Naive B cell (primary cell): ENCODE data around the gene ZBTB42. TPM values are rescaled to one million over a fixed set of nuclear protein-coding genes. Genes with fewer than 3 reads are reported as not detected.

Experiments
- ATAC-seq, 2 donors: fragments of 150-1000 bp; cut with Tn5 transposase; 2 replicates each; pipeline ENCODE4 v1.10.0; 2021; ENCODE audit warnings: low read depth in 2 of 2, mild to moderate bottlenecking in 2 of 2, moderate library complexity in 2 of 2
- DNase-seq: peaks from one replicate; pipeline ENCODE4 v3.0.0; 2022
- H3K27ac Mint-ChIP-seq, 6 donors: one replicate each; pipeline ENCODE4 v1.8.0; 2020 to 2022; ENCODE audit warnings: mild to moderate bottlenecking in 6 of 6, mixed read lengths in 6 of 6, moderate library complexity in 5 of 6, inconsistent platforms in 2 of 6
- H3K27me3 Mint-ChIP-seq, 3 donors: one replicate each; pipeline ENCODE4 v1.8.0; 2021 to 2022; ENCODE audit warnings: mixed read lengths in 3 of 3, mild to moderate bottlenecking in 1 of 3
- H3K36me3 Mint-ChIP-seq, 2 donors: one replicate each; pipeline ENCODE4 v1.8.0; 2020 to 2022; ENCODE audit warnings: mixed read lengths in 2 of 2, inconsistent platforms in 1 of 2, mild to moderate bottlenecking in 1 of 2
- H3K4me1 Mint-ChIP-seq, 3 donors: one replicate each; pipeline ENCODE4 v1.8.0; 2020 to 2022; ENCODE audit warnings: mixed read lengths in 3 of 3, inconsistent platforms in 1 of 3, mild to moderate bottlenecking in 1 of 3, moderate library complexity in 1 of 3
- H3K4me3 Mint-ChIP-seq, 8 donors: one replicate each; pipeline ENCODE4 v1.8.0; 2020 to 2022; ENCODE audit warnings: mild to moderate bottlenecking in 8 of 8, mixed read lengths in 8 of 8, moderate library complexity in 8 of 8, inconsistent platforms in 2 of 8
- H3K9me3 Mint-ChIP-seq, 7 donors: one replicate each; pipeline ENCODE4 v1.8.0; 2020 to 2022; ENCODE audit warnings: mixed read lengths in 7 of 7, mild to moderate bottlenecking in 5 of 7, inconsistent platforms in 2 of 7, moderate library complexity in 1 of 7
- polyA plus RNA-seq, 6 donors: library from polyadenylated mRNA; unstranded; fragments of 300-500 nt; fragmentation: Illumina TruSeq; gene quantifications; one replicate each; pipeline ENCODE4 v1.2.3, GENCODE V29; 2021; ENCODE audit warnings: low read depth in 6 of 6

ZBTB42 gene
- polyA plus RNA-seq, 6 donors from 2014 or later, result 0.84 to 1.9 (median 1.2) TPM

DNA sequence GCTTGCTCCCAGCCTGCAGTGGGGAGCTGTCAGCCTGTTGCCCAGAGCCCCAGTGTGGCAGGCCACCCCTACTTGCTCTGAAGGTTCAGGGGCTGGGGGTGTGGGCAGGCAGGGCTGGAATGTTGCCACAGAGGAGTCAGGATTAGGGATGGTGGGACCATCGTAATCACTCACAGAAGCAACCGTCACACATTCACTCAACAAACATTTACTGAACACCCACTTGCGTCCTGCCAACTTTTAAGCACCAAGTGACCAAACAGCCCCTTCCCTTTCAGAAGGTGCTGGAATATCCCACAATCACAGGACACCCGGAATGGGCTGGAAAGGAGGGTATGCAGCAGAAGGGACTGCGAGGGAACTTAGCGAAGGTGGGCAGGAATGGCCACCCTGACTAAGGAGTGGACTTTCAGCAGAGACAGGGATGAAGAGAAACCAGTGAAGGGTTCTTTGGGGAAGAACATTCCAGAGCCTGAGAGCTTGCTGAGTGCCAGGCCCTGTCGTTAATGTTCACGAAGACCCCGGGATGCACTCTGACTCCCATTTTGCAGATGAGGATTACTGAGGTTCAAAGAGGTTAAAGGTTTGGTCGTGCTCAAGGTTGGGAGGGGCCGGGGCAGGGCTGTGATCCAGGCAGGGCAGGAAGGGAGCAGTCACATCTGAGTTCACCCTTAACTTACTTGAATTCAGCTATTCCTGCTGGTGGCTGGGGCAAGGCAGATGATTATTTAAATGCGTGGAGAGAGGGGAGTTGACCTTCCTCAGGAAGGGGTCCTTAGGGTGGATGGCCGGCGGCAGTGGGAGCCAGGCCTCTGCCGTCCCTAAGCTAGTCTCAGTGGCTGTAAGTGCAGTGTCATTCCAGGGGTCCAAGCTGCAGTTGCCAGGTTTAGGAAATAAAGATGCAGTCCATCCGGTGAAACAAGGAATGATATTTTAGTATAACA, 2.3 kb upstream of the ZBTB42 start:
- Mint-ChIP-seq H3K4me3 (peak overlapping the region; percentile 65 to 90 (median 76)), H3K4me1 (peaks cover 44 to 58% (median 49%) of the 10 kb centered on the region in 3 donors), H3K27me3 (no peaks in the 10 kb centered on the region), H3K36me3 (no peaks in the 10 kb centered on the region), H3K27ac (peak overlapping the region in 5 of 6 donors; percentile 61 to 94 (median 76)), H3K9me3 (no peaks in the 10 kb centered on the region)
- no peak for ATAC-seq
- DNase-seq, result no peak

DNA sequence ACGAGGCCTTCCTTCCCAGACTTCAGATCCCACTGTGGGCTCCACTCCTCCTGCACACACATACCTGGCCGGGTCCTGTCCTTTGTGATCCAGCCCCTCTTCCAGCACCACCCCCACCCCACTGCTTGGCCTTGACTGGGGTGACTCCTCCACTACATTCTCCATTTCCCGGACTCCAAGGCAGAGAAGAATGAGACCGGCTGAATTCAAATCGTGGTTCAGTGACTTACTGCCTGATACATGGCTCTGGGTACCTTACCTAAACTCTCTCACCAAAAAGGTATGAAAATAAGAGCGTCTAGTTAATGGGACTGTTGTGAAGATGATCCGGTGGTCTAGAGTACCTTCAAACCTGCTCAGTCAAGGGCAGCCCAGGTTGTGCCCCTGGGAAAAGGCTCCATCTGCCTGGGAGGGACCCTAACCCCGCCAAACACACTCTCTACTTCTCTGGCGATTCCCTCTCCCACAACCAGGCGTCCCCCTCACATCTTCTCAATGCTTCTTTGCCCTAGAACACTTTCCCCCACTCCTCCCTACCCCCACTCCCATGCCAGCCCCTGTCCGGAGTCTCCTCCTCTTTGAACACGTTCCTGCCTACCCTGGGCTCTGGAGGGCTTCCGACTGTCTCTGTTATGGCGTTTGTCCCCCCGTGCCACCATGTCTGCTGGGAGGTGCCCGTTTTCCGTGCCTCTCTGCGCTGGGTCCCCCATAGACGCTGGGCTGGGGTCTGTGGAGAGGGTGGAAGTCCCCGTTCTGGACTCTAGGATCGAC, 1.5 kb upstream of the ZBTB42 start:
- no peak for DNase-seq
- Mint-ChIP-seq H3K4me3 (peak overlapping the region; percentile 65 to 90 (median 80)), H3K4me1 (peaks cover 42 to 54% (median 46%) of the 10 kb centered on the region in 3 donors), H3K27ac (peak overlapping the region; percentile 4 to 94 (median 72)), H3K27me3 (no peaks in the 10 kb centered on the region), H3K36me3 (no peaks in the 10 kb centered on the region), H3K9me3 (no peaks in the 10 kb centered on the region)
- no peak for ATAC-seq

DNA sequence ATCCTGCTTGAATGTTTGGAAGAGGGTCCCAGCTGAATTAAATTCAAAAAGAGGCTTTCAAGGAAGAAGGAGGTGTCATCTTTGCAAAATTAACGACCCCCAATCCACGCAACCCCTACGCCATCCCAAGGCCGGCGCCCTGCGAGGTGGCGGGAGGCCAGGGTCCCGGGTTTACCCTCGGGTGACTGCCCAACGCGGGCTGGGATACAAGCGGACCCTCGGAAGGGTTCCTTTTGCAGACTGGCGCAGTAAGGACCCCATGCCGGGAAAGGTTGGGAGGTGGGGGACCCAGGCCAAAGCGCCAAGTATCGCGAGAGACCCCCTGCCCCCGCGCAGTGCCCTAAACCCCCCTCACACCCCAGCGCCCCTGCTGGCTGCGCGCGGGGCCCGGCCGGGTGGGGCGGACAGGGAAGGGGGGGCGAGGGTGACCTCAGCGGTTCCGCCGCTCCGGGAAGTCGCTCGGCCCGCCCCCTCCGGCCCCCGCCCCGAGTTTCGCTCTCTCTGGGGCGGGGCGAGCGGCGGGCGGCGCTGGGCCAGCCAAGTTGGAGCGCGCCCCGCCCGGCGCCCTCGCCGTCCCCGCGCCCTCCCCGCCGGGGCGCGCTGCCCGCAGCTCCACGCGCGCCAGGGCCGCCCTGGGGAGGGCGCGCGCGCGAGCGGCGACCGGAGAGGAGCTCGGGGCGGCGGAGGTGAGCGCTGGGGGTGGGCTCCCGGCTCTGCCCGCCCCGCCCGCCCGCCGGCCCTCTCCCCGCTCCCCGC, 708 bp upstream of the ZBTB42 start:
- Mint-ChIP-seq H3K4me3 (peak overlapping the region; percentile 65 to 90 (median 88)), H3K36me3 (no peaks in the 10 kb centered on the region), H3K9me3 (no peaks in the 10 kb centered on the region), H3K27ac (peak overlapping the region in 5 of 6 donors; percentile 60 to 94 (median 68)), H3K27me3 (no peaks in the 10 kb centered on the region), H3K4me1 (peaks cover 42 to 53% (median 46%) of the 10 kb centered on the region in 3 donors)
- ATAC-seq (peak; percentile 68 to 70), DNase-seq (peak; percentile 77)

DNA sequence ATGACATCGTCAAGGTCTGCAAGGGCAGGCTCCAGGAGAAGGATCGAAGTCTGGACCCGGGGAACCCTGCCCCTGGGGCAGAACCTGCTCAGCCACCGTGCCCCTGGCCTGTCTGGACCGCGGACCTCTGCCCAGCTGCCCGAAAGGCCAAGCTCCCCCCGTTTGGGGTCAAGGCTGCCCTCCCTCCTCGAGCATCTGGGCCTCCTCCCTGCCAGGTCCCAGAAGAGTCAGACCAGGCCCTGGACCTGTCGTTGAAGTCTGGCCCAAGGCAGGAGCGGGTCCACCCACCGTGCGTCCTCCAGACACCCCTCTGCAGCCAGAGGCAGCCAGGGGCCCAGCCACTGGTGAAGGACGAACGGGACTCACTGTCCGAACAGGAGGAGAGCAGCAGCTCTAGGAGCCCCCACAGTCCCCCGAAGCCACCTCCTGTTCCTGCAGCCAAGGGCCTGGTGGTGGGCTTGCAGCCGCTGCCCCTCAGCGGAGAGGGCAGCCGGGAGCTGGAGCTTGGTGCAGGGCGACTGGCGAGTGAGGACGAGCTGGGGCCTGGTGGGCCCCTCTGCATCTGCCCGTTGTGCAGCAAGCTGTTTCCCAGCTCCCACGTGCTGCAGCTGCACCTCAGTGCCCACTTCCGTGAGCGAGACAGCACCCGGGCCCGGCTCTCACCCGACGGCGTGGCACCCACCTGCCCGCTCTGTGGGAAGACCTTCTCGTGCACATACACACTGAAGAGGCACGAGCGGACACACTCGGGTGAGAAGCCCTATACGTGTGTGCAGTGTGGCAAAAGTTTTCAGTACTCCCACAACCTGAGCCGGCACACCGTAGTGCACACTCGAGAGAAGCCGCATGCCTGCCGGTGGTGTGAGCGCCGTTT, 856 bp downstream of the ZBTB42 start:
- Mint-ChIP-seq H3K27me3 (peaks cover 0 to 4% (median 0%) of the 10 kb centered on the region in 3 donors), H3K27ac (peak overlapping the region in 3 of 6 donors; percentile 81 to 95 (median 82)), H3K9me3 (no peaks in the 10 kb centered on the region), H3K4me3 (peak overlapping the region; percentile 81 to 91 (median 88)), H3K36me3 (no peaks in the 10 kb centered on the region), H3K4me1 (peaks cover 42 to 46% (median 43%) of the 10 kb centered on the region in 3 donors)
- DNase-seq (no peak), ATAC-seq (no peak)

DNA sequence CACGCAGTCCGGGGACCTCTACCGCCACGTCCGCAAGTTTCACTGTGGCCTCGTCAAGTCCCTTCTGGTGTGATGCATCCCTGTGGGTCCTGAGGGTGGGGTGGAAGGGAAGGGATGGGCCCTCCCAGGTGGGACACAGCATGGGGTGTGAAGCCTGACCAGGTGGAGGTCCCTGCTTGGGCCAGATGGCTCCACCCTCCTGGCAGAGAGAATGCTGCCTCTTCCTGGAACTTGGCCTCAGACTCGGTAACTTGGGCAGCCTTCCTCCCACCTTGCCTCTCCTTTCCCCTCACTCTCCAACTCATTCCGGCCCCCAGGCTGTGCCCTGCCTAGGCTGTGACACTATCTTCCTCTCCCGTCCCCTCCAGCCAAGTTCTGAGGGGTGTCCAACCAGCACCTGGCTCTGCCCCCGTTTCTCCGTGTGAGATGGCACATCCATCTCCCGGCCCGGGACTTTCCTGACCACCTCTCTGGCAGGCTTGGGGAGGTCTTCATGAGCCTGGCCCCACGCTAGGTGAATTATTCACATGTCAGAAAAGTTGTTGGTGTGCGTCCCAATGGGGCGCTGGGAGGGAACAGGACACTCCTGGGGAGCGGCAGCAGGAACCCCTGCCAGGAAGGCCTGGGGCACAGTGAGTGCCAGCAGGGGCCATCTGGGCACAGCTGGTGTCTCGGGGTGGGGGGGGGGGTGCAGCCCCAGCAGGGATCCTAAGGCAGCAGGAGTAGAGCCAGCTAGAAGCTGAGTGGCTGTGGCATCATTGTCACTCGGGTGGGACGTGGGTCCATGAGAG, 1.7 kb downstream of the ZBTB42 start:
- ATAC-seq (no peak), DNase-seq (no peak)
- Mint-ChIP-seq H3K36me3 (no peaks in the 10 kb centered on the region), H3K27me3 (peaks cover 0 to 6% (median 0%) of the 10 kb centered on the region in 3 donors), H3K9me3 (no peaks in the 10 kb centered on the region), H3K4me3 (peak overlapping the region in 7 of 8 donors; percentile 12 to 86 (median 61)), H3K27ac (no peak overlapping the region), H3K4me1 (peaks cover 36 to 41% (median 39%) of the 10 kb centered on the region in 3 donors)

DNA sequence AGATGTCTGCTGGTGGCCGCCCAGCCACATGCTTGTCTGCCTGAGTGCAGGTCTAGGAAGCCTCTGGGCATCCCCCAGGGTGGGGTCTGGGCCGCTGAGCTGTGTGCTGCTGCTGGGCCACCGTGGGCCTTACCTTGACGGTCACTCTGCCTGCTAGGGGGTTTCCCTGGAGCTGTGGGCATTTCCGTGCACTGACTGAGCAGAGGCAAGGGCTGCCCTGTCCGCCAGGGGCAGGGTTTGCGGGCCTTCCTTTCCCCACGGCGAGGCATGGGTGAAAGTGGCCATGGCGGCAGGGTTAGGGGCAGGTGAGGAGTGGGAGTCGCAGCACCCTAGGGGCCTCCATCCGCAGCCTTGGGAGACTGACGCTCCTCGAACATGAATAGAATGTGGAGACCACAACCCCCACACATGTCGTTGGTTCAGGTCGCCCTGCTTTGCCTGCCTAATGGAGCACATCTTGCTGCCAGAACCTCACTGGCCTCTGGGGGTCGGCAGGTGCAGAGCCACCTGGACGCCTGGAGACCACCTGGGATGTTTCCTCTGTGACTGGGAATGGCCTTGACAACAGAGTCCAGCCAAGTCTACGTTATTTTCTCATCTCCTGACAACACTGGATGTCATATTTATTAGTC, 2.5 kb downstream of the ZBTB42 start:
- Mint-ChIP-seq H3K27ac (no peak overlapping the region), H3K36me3 (no peaks in the 10 kb centered on the region), H3K4me3 (peak overlapping the region in 1 of 8 donors; percentile 49), H3K4me1 (peaks cover 33 to 34% (median 34%) of the 10 kb centered on the region in 3 donors), H3K27me3 (peaks cover 0 to 6% (median 0%) of the 10 kb centered on the region in 3 donors), H3K9me3 (no peaks in the 10 kb centered on the region)
- DNase-seq, result no peak
- ATAC-seq, result no peak

DNA sequence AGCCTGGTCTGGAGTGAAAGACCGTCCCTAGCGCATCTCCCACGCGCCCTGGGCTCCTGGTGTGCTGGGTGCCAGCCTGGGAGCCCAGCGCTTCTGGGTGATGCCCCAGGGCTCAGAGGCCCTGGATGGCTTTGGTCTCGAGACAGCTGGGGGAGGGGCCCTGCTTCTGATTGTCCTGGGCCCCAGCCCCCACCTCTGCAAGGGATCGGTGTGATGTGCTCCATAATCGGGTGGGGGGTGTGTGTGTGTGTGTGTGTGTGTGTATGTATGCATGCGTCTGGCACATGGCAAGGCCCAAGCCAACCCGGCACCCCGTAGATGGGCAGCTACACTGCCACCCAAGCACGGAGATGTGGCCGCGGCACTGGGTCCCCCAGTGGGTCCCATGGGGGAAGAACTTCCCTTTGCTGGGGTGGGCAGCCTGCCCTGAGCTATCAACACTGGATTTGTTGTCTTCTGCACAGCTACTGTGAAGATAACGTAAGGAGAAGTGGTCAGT, 3.1 kb downstream of the ZBTB42 start:
- H3K36me3 Mint-ChIP-seq, result no peaks in the 10 kb centered on the region
- peaks cover 27 to 29% (median 29%) of the 10 kb centered on the region in 3 donors for H3K4me1 Mint-ChIP-seq
- peak overlapping the region in 3 of 8 donors; percentile 15 to 49 (median 22) for H3K4me3 Mint-ChIP-seq
- peak overlapping the region in 1 of 6 donors; percentile 70 for H3K27ac Mint-ChIP-seq
- ATAC-seq (no peak), DNase-seq (no peak)
- no peaks in the 10 kb centered on the region for H3K9me3 Mint-ChIP-seq
- peaks cover 0 to 6% (median 0%) of the 10 kb centered on the region in 3 donors for H3K27me3 Mint-ChIP-seq

DNA sequence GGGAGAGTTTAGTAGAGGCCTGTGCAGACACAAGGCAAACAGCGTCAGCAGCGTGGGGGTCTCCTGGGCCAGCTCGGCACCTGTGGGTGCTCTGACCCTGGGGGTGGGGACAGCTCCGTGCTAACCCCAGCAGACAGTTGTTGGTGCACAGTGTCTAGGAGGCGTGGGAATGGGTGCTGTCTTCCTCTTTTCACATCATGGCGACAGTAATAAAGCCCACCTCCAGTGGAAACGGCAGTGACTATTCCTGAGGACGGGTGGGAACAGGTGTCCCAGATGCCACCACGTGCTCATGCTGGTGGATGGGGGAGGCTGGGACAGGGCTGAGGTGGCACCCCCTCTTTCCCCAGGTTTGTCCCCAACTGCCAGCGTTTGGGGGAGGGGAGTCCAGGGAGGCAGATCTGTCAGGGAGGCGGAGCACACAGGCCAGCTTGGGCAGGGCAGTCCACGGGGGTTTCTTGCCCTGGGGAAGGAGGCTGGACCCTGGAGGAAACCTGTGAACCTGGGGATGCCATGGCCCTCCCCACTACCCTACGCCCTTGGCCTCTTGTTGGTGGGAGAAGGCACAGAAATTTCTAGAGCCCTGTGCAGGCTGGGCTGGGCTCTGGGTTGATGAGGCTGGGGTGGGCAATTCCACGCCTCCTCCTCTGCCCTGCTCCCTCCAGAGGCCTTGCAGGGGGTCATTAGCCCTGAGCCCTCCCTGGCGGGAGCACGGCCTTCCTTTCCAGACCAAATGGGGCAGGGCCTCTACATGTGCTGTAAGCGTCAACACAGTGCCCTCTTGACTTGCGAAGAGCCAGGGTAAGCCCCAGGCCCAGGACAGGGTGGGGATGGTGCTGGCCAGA, 3.8 kb downstream of the ZBTB42 start:
- Mint-ChIP-seq H3K27ac (peak overlapping the region in 2 of 6 donors; percentile 56), H3K9me3 (no peaks in the 10 kb centered on the region), H3K36me3 (no peaks in the 10 kb centered on the region), H3K27me3 (peaks cover 0 to 6% (median 0%) of the 10 kb centered on the region in 3 donors), H3K4me3 (no peak overlapping the region), H3K4me1 (peaks cover 20 to 21% (median 21%) of the 10 kb centered on the region in 3 donors)
- no peak for ATAC-seq
- no peak for DNase-seq

DNA sequence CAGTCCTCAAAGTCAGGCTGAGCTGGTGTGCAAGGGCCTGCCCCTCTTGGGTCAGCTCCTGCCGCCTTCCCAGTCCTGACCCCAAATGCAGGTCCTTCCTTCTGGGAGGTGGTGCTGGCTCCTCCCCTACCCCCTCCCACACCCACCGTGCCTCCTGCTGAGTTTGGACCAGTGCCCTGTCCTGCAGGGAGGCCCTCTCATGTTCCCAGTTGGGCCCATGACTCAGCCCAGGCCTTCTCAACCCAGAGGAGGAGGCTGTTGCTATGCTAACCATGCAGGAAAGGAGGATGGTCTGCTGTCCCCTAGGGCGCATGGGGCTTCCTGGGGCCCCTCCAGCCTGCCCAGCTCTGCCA, 4.4 kb downstream of the ZBTB42 start:
- H3K27ac Mint-ChIP-seq, result no peak overlapping the region
- H3K9me3 Mint-ChIP-seq, result no peaks in the 10 kb centered on the region
- ATAC-seq, result no peak
- no peak for DNase-seq
- H3K4me1 Mint-ChIP-seq, result peaks cover 17 to 19% (median 18%) of the 10 kb centered on the region in 3 donors
- no peak overlapping the region for H3K4me3 Mint-ChIP-seq
- H3K27me3 Mint-ChIP-seq, result peaks cover 0 to 6% (median 0%) of the 10 kb centered on the region in 3 donors
- H3K36me3 Mint-ChIP-seq, result no peaks in the 10 kb centered on the region

DNA sequence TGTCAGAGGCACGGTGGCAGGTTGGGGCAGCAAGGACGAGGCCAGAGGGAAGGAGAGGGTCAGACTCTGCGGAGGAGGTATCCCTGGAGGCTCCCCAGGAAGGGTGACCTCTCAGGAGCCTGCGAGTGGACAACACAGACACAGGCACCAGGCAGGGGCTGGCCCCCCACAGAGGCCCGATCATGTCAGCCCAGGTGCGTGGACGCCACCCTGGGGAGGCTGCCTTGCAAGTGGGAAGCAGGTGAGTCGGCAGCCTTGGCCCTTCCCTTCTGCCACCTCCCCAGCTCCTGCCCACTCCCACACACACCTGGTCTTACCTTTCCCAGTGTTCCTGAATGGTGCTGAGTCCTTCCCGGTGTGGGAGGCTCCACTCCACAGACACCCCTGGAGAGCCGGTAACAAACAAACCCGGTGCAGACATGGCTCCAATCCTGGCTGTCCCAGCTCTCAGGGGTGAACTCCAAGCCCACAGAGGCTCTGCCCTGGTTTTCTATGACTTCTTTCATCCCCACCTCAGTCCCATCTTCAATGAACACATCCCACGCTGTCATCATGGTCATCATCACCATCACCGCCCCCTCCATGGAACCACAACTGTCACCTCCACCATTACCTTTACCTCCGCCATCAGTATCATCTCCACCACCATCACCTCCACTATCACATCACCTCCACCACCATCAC, 5.2 kb downstream of the ZBTB42 start:
- Mint-ChIP-seq H3K9me3 (no peaks in the 10 kb centered on the region), H3K36me3 (no peaks in the 10 kb centered on the region), H3K27ac (peak overlapping the region in 2 of 6 donors; percentile 57 to 68), H3K4me3 (peak overlapping the region in 1 of 8 donors; percentile 15), H3K4me1 (peaks cover 17 to 22% (median 19%) of the 10 kb centered on the region in 3 donors), H3K27me3 (peaks cover 0 to 6% (median 0%) of the 10 kb centered on the region in 3 donors)
- ATAC-seq (no peak), DNase-seq (no peak)
